Bronchial smooth muscle cell (primary cell): ENCODE measurements around the gene SRGAP3. TPM values are rescaled to one million over a fixed set of nuclear protein-coding genes. Genes with fewer than 3 reads are reported as not detected.

Experiments used
- total RNA-seq: library from RNA; depleted of rRNA; stranded (reverse); fragments of >200 nt; gene quantifications from 2 replicates; pipeline ENCODE4 v1.2.1, GENCODE V29; 2014

SRGAP3 gene
- 6.0 and 9.8 TPM in 2 replicates for total RNA-seq

DNA sequence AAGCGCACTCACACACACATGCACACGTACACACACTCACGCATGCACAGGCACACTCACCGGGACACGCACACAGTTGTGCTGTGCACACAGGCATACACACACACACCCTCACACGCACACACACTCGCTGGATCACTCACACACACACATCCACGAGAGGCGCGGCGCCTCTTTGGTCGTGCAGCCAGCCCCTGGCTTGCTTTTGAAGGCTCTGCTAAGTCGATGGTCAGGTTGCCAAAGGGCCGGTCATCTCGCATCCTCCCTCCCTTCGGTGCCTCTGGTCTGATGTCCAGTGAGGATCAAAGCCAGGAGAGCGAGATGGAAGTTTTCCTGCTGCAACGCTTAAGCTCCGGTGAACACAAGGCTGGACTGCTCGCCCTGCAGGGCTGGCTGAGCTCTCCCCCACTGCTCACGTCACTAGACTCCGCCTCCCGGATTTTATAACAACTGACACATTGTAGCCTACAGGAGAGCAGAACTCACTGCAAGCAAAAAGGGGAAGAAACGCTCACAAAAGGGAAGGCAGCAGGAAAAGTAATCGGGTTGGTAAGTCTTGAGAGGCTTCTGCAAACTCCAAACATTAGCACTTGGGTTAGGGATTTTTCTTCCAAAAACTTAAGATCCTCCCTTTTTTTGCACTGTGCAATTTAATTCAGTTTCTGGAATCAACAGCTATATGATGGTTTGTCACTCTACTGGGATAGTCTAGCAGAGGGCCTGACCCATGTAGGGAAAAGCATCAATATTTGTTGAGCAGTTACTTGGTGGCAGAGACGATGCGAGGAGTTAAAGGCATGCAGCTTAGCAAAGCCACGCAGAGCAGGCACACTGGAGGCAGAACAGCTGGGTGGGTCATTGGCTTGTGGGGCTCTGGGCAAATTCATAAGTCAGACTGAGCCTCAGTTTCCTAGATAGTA, at the start of gene SRGAP3:
TSS of gene SRGAP3 (minus strand) at position 374 of the 920 bp plus-strand sequence. CDS start 695 bp downstream, outside the sequence.

GRCh38 chr3:8963137-8963853, 286.2 kb downstream of the SRGAP3 start, which contains the start of gene RAD18:
Gene RAD18 (minus strand): TSS chr3:8963472. CDS start chr3:8963385, 87 bp downstream.

Other genes starting within 250 kb of the SRGAP3 start
- gene THUMPD3, start 113.4 kb upstream of the SRGAP3 start, total RNA-seq, result 56.7 and 63.3 TPM in 2 replicates
- 29.2 and 36.8 TPM in 2 replicates for gene SETD5, start 148.0 kb upstream of the SRGAP3 start, total RNA-seq